GM19328 (cell line): ENCODE measurements around the gene PHF24.
"Not testable (repeated sequence)": the region's sequence is repeated elsewhere in the genome, so short reads cannot be mapped to it uniquely, and the experiment has no call there.

Source experiments
- ATAC-seq: cut with Tn5 transposase; IDR thresholded peaks from one replicate; pipeline ENCODE4 v1.9.1; 2021; ENCODE audit warnings: mild to moderate bottlenecking, moderate library complexity; ENCODE audit not compliant: unreplicated experiment

PHF24 gene

GRCh38 chr9:34996181-34996904, 38.3 kb downstream of the PHF24 start:
- ATAC-seq, result no peak

GRCh38 chr9:34996905-34997279, 38.8 kb downstream of the PHF24 start:
- no peak for ATAC-seq

- no peak for ATAC-seq
Observed at GRCh38 chr9:34997379-34997781, 39.3 kb downstream of the PHF24 start.

GRCh38 chr9:34998266-34998665, 40.2 kb downstream of the PHF24 start:
- ATAC-seq, result no peak

- ATAC-seq, result no peak
Observed at GRCh38 chr9:34999576-34999975, 41.5 kb downstream of the PHF24 start.

- ATAC-seq, result no peak
Observed at GRCh38 chr9:35000535-35001284, 42.6 kb downstream of the PHF24 start.

- no peak for ATAC-seq
Observed at GRCh38 chr9:35001285-35001677, 43.2 kb downstream of the PHF24 start.

- no peak for ATAC-seq
Observed at GRCh38 chr9:35001803-35002502, 43.9 kb downstream of the PHF24 start.

GRCh38 chr9:35002623-35003022, 44.5 kb downstream of the PHF24 start:
- ATAC-seq, result no peak

- ATAC-seq, result not testable (repeated sequence)
Observed at GRCh38 chr9:35004299-35004698, 46.2 kb downstream of the PHF24 start.

- no peak for ATAC-seq
Observed at GRCh38 chr9:35010351-35010958, 52.4 kb downstream of the PHF24 start.

GRCh38 chr9:35014517-35014916, 56.4 kb downstream of the PHF24 start:
- no peak for ATAC-seq

- not testable (repeated sequence) for ATAC-seq
Observed at GRCh38 chr9:35023443-35023842, 65.4 kb downstream of the PHF24 start.

GRCh38 chr9:35026671-35027070, 68.6 kb downstream of the PHF24 start:
- no peak for ATAC-seq

GRCh38 chr9:35027374-35027773, 69.3 kb downstream of the PHF24 start:
- ATAC-seq, result no peak

GRCh38 chr9:35027860-35028259, 69.8 kb downstream of the PHF24 start:
- no peak for ATAC-seq

GRCh38 chr9:35028341-35028740, 70.3 kb downstream of the PHF24 start:
- ATAC-seq, result no peak

GRCh38 chr9:35029241-35029640, 71.2 kb downstream of the PHF24 start:
- ATAC-seq, result no peak

GRCh38 chr9:35029852-35030251, 71.8 kb downstream of the PHF24 start:
- ATAC-seq, result no peak
